SIG-M5 treated with dmso at 0.1 percent for 504 hours (cell line): Measurements from ENCODE around the gene PRDM16.

ENCODE experiments used
- DNase-seq: peaks from one replicate; lab custom pipeline; 2025; ENCODE audit not compliant: unreplicated experiment; lab: John Stamatoyannopoulos, UW

PRDM16 gene

GRCh38 chr1:3101124-3101939 is 32.3 kb downstream of the PRDM16 start:
- DNase-seq, result no peak

GRCh38 chr1:3102641-3103040 is 33.6 kb downstream of the PRDM16 start:
- no peak for DNase-seq

- no peak for DNase-seq
Measured at GRCh38 chr1:3103967-3104677, 35.1 kb downstream of the PRDM16 start.

GRCh38 chr1:3105167-3105863 is 36.3 kb downstream of the PRDM16 start:
- DNase-seq, result no peak

- no peak for DNase-seq
Measured at GRCh38 chr1:3106216-3106615, 37.2 kb downstream of the PRDM16 start.

- DNase-seq, result no peak
Measured at GRCh38 chr1:3107201-3107600, 38.2 kb downstream of the PRDM16 start.

- DNase-seq, result no peak
Measured at GRCh38 chr1:3109355-3109754, 40.4 kb downstream of the PRDM16 start.

GRCh38 chr1:3111348-3112021 is 42.5 kb downstream of the PRDM16 start:
- no peak for DNase-seq

- DNase-seq, result no peak
Measured at GRCh38 chr1:3112526-3112925, 43.5 kb downstream of the PRDM16 start.

- DNase-seq, result no peak
Measured at GRCh38 chr1:3113047-3113740, 44.2 kb downstream of the PRDM16 start.

GRCh38 chr1:3113741-3114056 is 44.7 kb downstream of the PRDM16 start:
- DNase-seq, result no peak

GRCh38 chr1:3114131-3114744 is 45.2 kb downstream of the PRDM16 start:
- no peak for DNase-seq

- DNase-seq, result no peak
Measured at GRCh38 chr1:3114846-3115245, 45.8 kb downstream of the PRDM16 start.

GRCh38 chr1:3115275-3116149 is 46.5 kb downstream of the PRDM16 start:
- DNase-seq, result no peak

GRCh38 chr1:3116150-3116510 is 47.1 kb downstream of the PRDM16 start:
- DNase-seq, result no peak

- no peak for DNase-seq
Measured at GRCh38 chr1:3116560-3116959, 47.6 kb downstream of the PRDM16 start.

- no peak for DNase-seq
Measured at GRCh38 chr1:3117879-3118278, 48.9 kb downstream of the PRDM16 start.

GRCh38 chr1:3119061-3119460 is 50.1 kb downstream of the PRDM16 start:
- no peak for DNase-seq

GRCh38 chr1:3119725-3120124 is 50.7 kb downstream of the PRDM16 start:
- DNase-seq, result no peak

- no peak for DNase-seq
Measured at GRCh38 chr1:3120140-3120539, 51.1 kb downstream of the PRDM16 start.
